ENCODE measurements around the gene ASB11.

ASB11 gene

GRCh38 chrX:15271757-15272156 lies 43.7 kb downstream of the ASB11 start:
- POLR2A ChIA-PET: no interaction called here
- DNase-seq (ENCODE audit: extremely low spot score): no peak
- no peak for TF ChIP-seq CTCF (IDR thresholded peaks at IDR 0.05; ENCODE audit: control extremely low read depth, extremely low read depth, low read depth, missing control alignments)
- CTCF ChIA-PET: no interaction called here

- ChIA-PET CTCF (no interaction called here), POLR2A (no interaction called here)
- DNase-seq (ENCODE audit: extremely low spot score): no peak
- no peak for TF ChIP-seq CTCF (IDR thresholded peaks at IDR 0.05; ENCODE audit: control extremely low read depth, extremely low read depth, low read depth, missing control alignments)
Observed at GRCh38 chrX:15269618-15270521, 45.6 kb downstream of the ASB11 start, which contains the start of gene ASB9. Gene ASB9, minus strand, starts transcription at chrX:15270083. Its CDS starts 209 bp downstream, at chrX:15269874.

GRCh38 chrX:15269120-15269519 lies 46.3 kb downstream of the ASB11 start:
- TF ChIP-seq CTCF (IDR thresholded peaks at IDR 0.05; ENCODE audit: control extremely low read depth, extremely low read depth, low read depth, missing control alignments): no peak
- ChIA-PET POLR2A (no interaction called here), CTCF (no interaction called here)
- no peak for DNase-seq (ENCODE audit: extremely low spot score)

- TF ChIP-seq CTCF (IDR thresholded peaks at IDR 0.05; ENCODE audit: control extremely low read depth, extremely low read depth, low read depth, missing control alignments): no peak
- CTCF ChIA-PET: interaction anchor here (1.0 kb wide), 1 partner anchor 10 kb away, joined by 3 read pairs; no protein-coding TSS in a partner anchor
- no peak for DNase-seq (ENCODE audit: extremely low spot score)
- POLR2A ChIA-PET: no interaction called here
Observed at GRCh38 chrX:15254852-15255251, 60.6 kb downstream of the ASB11 start.

GRCh38 chrX:15245896-15246295 lies 69.5 kb downstream of the ASB11 start:
- TF ChIP-seq CTCF (IDR thresholded peaks at IDR 0.05; ENCODE audit: control extremely low read depth, extremely low read depth, low read depth, missing control alignments): no peak
- ChIA-PET POLR2A (no interaction called here), CTCF (no interaction called here)
- no peak for DNase-seq (ENCODE audit: extremely low spot score)

- POLR2A ChIA-PET: no interaction called here
- DNase-seq (ENCODE audit: extremely low spot score): no peak
- CTCF ChIA-PET: no interaction called here
- no peak for TF ChIP-seq CTCF (IDR thresholded peaks at IDR 0.05; ENCODE audit: control extremely low read depth, extremely low read depth, low read depth, missing control alignments)
Observed at GRCh38 chrX:15244421-15244820, 71.0 kb downstream of the ASB11 start.

Measured in GM10248 (cell line).